ENCODE data around the gene CABCOCO1.
"Not testable (repeated sequence)": the region's sequence is repeated elsewhere in the genome, so short reads cannot be mapped to it uniquely, and the experiment has no call there.

CABCOCO1 gene

GRCh38 chr10:61721431-61721830 lies 58.7 kb downstream of the CABCOCO1 start:
- no peak for DNase-seq

DNA sequence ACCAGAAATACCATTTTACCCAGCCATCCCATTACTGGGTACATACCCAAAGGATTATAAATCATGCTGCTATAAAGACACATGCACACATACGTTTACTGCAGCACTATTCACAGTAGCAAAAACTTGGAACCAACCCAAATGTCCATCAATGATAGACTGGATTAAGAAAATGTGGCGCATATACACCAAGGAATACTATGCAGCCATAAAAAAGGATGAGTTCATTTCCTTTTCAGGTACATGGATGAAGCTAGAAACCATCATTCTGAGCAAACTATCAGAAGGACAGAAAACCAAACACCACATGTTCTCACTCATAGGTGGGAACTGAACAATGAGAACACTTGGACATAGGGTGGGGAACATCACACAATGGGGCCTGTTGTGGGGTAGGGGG lies 62.5 kb downstream of the CABCOCO1 start:
- DNase-seq, result not testable (repeated sequence)

DNA sequence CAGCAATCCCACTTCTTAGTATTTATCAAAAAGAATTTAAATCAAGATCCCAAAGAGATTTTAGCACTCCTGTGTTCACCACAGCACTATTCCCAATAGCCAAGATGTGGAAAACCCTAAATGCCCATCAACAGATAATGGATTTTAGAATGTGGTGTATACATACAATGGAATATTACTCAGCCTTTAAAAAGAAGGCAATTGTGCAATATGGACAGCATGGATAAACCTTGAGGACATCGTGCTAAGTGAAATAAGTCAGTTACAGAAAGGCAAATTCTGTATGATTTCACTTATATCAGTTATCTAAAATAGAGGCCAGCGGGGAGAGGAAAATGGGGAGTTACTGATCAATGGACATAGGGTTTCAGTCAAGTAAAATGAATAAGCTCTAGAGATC lies 66.9 kb downstream of the CABCOCO1 start:
- DNase-seq, result no peak

- no peak for DNase-seq
These were observed 67.9 kb downstream of the CABCOCO1 start for GRCh38 chr10:61730671-61731070.

GRCh38 chr10:61731638-61732037 lies 68.9 kb downstream of the CABCOCO1 start:
- DNase-seq, result no peak

DNA sequence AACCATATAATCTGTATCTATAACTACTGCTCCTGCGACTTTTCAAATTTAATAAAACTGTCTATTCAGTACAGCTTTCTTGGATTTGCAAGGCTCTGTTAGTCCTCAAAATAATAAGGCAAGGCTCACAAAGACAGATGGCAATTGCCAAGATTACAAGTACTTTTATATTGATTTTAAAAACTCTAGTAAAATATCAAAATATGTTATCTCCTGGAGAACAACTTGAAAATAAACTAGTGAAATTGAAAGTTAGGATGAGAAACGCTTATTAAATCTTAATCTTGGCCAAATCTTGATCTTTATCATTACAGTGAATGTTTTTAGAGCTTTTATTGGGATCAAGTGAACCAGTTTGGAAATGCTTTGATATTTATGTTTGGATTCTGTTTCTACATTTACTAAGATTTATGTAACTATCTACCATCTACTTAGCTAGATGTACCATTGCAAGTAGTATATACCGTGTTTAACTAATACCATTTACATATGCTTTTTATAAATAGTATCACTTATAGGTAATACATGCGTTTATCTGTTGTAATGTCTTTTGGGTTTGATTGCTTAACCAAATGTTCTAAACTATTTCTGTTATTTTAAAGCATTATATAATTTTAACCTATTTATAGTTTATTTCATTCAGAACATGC lies 70.0 kb downstream of the CABCOCO1 start:
- no peak for DNase-seq

- peak in 2 of 6 experiments; percentile 1 to 13 for DNase-seq
These were observed 70.7 kb downstream of the CABCOCO1 start for GRCh38 chr10:61733358-61733940.

GRCh38 chr10:61735882-61736281 lies 73.2 kb downstream of the CABCOCO1 start:
- no peak for DNase-seq

- not testable (repeated sequence) for DNase-seq
These were observed 74.7 kb downstream of the CABCOCO1 start for GRCh38 chr10:61737455-61737854.

GRCh38 chr10:61742812-61743211 lies 80.1 kb downstream of the CABCOCO1 start:
- DNase-seq, result no peak

DNA sequence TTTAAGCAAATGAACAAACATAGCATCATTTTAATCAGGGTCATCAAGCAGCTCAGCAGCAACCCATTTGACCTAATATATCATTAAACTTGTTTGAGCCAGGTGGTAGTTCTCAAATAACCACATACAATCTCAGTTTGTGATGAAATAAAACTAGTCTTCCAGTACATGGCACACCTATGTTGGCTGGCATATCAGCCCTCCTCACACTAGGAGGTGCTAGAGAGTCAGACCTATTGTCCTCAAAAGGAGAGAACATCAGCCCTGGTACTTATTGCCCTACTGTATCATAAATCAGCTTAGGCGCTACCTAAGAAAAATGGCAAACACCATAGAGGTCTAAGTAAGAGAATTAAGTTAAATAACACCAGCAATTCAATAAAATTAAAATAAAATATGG lies 81.7 kb downstream of the CABCOCO1 start:
- DNase-seq, result no peak

- DNase-seq, result no peak
These were observed 83.6 kb downstream of the CABCOCO1 start for GRCh38 chr10:61746377-61746776.

GRCh38 chr10:61747307-61747706 lies 84.6 kb downstream of the CABCOCO1 start:
- DNase-seq, result no peak

GRCh38 chr10:61749291-61749690 lies 86.6 kb downstream of the CABCOCO1 start:
- DNase-seq, result no peak

DNA sequence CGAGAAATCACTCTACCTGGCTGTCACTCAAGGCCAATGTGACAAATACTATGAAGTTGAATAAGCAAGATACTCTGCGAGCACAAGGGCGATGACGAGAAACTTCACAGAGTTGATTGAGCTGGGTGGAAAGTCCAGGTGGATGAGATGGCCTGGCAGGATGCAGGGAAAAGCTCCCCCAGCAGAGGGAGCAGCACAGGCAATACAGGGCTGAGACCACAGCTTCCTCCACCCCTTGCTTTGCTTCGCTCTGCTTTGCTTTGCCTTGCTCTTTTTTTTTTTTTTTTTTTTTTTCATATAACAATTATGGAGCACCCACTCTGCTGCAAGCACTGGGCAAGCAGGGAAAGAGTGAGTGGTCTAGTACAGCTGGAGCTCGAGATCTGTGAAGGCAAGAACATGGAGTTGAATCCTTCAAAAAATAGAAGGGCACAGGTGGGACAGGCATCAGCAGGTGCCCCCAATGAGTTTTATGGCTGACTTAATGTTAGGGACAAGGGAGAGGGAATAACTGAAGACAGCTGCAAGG lies 88.3 kb downstream of the CABCOCO1 start:
- DNase-seq, result peak; percentile 31 to 65 (median 44)

GRCh38 chr10:61751599-61751998 lies 88.9 kb downstream of the CABCOCO1 start:
- no peak for DNase-seq

DNA sequence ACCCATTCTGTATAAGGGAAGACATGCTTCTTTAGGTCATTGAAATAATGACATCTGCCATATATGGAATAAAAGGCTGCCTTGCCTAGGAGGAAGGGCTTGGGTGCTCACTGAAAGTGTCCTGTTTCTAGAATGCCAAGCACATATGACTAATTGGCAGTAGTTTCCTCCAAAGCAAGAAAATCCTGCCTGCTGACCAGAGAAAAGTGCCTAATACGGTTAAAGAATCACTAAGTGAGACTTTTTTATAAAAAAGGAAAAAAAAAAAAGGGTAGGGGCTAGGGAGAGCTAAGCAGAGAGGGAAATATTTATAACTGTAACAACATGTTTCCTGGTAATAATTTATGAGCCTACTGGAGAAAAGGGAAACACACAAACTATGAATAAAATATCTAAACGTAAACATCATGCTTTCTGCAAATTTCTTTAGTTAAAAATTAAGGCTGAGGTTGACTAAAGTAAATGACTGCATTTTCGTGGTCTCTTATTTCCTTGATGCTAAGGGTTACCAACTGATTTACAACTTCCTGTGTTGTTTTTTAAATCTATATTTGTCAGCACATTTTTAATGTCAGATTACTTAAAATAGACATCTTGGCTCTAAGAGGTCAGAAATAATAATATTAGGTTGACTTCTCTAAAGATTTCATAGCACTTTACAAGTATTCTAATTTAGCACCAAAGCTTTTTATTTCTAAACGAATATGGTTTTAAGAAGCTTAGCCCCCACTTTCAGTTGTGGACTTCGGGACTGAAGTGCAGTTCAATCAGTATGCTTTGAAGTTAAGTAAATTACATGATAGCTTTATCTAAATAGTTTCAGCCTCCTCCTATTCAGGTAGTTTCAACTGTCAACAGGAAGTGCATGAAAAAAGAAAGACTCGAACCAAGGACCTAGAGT lies 89.6 kb downstream of the CABCOCO1 start:
- no peak for DNase-seq

DNA sequence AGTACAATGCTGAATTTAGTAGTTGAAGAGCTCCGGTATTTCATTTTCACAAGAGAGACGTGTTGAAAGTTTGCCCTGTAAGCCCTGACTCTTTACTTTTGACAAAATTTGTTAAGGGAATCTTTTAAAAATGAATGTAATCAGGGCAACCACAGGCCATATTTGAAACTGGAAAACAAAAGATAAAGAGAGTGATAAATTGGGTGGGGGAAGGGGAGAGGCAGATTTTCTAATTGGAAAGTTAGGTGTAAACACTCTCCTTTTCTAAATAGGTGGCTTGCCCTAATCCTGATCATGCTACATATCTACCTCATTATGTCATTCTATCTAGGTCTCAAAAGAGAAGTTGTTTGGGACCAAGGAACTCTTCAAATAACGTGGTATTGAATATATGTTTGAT lies 90.7 kb downstream of the CABCOCO1 start:
- no peak for DNase-seq

DNA sequence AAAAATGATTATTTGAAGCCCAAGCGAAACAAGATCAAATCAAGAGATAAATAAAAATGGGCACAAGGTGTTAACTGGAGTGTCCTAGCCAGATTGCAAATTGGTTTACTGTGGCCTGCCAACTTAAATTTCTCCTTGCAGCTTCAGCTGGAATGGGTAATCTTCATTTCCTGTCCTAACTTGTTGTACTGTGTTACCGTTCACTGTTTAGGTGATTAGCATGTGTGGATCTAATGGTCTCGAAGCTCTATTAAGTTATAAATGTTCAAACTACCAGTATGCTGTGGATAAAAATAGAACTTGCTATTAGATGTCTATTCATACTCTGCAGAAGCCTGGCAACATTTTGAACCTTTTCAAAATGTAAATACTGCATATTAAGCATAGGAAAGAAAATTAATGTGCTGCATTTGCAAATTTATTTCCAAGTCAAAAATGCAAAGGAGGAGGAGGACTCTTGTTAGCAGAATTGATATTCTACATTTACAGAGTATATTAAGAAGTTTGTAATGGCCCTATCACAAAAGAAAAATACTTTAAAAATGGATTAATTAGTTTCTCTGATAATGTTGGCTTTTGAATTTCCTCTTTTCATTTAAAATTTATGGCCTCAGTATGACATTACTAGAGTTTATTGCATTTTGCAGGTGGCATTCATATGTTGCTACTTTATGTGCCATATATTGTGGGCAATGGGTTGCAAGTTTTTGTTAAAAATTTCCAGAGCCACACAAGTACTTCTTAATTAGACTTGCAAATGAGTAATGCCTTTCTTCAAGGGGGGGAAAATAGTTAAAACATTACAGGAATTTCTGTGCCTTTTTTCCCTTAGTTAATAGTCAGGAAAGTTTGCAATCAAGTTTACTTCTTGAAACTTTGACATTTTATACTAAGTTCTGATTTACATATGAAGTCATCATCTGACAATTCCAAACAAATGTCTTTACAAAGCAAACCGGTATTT lies 92.1 kb downstream of the CABCOCO1 start:
- DNase-seq, result no peak

GRCh38 chr10:61757001-61757400 lies 94.3 kb downstream of the CABCOCO1 start:
- no peak for DNase-seq

DNA sequence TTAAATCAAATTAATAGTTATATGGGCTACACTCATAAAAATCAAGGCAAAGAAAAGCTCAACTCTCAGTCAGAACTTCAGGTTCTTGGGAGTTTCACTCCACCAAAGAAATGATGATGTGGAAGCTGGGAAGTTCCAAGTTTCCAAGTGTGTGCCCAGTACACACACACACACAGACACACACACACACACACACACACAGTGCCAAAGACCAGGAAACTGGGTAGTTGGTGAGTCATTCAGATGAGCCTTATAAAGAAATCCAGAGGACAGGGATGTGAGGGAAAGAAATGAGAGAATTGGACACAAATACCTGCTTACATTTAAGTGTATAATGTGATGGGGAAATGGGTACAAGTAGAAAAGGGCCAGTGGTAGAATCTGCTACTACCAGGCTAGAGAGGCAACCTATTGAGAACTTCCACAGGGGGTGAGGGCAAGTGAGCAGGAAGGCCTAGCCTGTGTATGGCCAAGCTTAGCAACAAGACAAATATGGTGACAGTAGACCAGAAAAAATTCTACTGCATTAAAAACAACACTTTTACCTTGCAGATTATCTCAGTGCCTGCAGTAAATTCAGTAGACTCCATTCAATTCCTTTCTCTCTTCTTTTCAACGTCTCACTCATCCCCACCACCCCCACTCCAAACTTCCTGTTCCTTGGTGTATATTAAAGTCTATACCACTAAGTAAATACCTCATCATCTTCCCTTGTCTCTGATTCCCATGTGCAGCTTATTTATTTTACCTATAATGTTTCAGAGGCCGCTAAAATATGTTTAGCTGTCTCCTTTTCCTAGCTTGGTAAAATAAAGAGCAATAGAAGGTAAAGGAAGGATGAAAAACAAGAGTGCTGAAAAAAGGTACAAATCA lies 95.0 kb downstream of the CABCOCO1 start:
- no peak for DNase-seq
